Endodermal cell (in vitro differentiated cells): ENCODE data around the gene POLR1B. TPM values are rescaled to one million over a fixed set of nuclear protein-coding genes. Genes with fewer than 3 reads are reported as not detected.
A peak's percentile ranks its signal among the peaks of the same experiment; 100 is the strongest.
"Not testable (repeated sequence)": the region's sequence is repeated elsewhere in the genome, so short reads cannot be mapped to it uniquely, and the experiment has no call there.

ENCODE experiments used
- DNase-seq: peaks from one replicate; pipeline ENCODE4 v3.0.0-alpha.2; 2017
- H3K27ac ChIP-seq: 2 replicates; pipeline ENCODE4 v1.5.1; 2013; ENCODE audit warnings: mild to moderate bottlenecking, low read depth, low read length, moderate library complexity
- H3K27me3 ChIP-seq: 2 replicates; pipeline ENCODE4 v1.6.1; 2013; ENCODE audit warnings: mild to moderate bottlenecking, low read length, moderate library complexity; ENCODE audit not compliant: insufficient read depth, control insufficient read depth, poor library complexity, severe bottlenecking
- H3K36me3 ChIP-seq: 2 replicates; pipeline ENCODE4 v1.7.0; 2013; ENCODE audit warnings: mild to moderate bottlenecking, low read length, moderate library complexity; ENCODE audit not compliant: control insufficient read depth, insufficient read depth
- H3K4me1 ChIP-seq: one replicate; pipeline ENCODE4 v1.7.0; 2013; ENCODE audit warnings: low read length; ENCODE audit not compliant: control insufficient read depth, insufficient read depth
- H3K4me3 ChIP-seq: 2 replicates; pipeline ENCODE4 v1.5.1; 2013; ENCODE audit warnings: mild to moderate bottlenecking, low read length, moderate library complexity
- H3K9ac ChIP-seq: 2 replicates; pipeline ENCODE4 v1.6.1; 2013; ENCODE audit warnings: mild to moderate bottlenecking, low read length, moderate library complexity; ENCODE audit not compliant: poor library complexity, severe bottlenecking; ENCODE audit errors: extremely low read depth
- H3K9me3 ChIP-seq: 2 replicates; pipeline ENCODE4 v1.6.1; 2013; ENCODE audit warnings: mild to moderate bottlenecking, low read length, moderate library complexity; ENCODE audit not compliant: control insufficient read depth
- H3K27ac Mint-ChIP-seq: 2 replicates; pipeline ENCODE4 v1.8.0; 2020; ENCODE audit warnings: mixed read lengths
- H3K27me3 Mint-ChIP-seq: 2 replicates; pipeline ENCODE4 v1.8.0; 2021; ENCODE audit warnings: mild to moderate bottlenecking, mixed read lengths; ENCODE audit not compliant: insufficient read depth
- H3K36me3 Mint-ChIP-seq: 2 replicates; pipeline ENCODE4 v1.8.0; 2020; ENCODE audit warnings: low read depth, mixed read lengths
- H3K4me1 Mint-ChIP-seq: 2 replicates; pipeline ENCODE4 v1.8.0; 2020; ENCODE audit warnings: mixed read lengths
- H3K4me3 Mint-ChIP-seq: 2 replicates; pipeline ENCODE4 v1.8.0; 2020; ENCODE audit warnings: mild to moderate bottlenecking, moderate library complexity, mixed read lengths
- H3K9me3 Mint-ChIP-seq: 2 replicates; pipeline ENCODE4 v1.8.0; 2020; ENCODE audit warnings: mild to moderate bottlenecking, mixed read lengths
- WGBS, 2 experiments: methylation state at CpG; one replicate each; pipeline versions ENCODE4 v1.1.5 to v1.1.7; 2013; ENCODE audit warnings: missing lambda C conversion rate in 2 of 2, mixed read lengths in 1 of 2; ENCODE audit not compliant: insufficient coverage in 1 of 2, insufficient read length in 1 of 2; 5-methylcytosine and 5-hydroxymethylcytosine counted together
- total RNA-seq, 2 donors: library from RNA; stranded (reverse); fragmentation: NEBNext Ultra II Directional in 1 of 2; extraction: Animal tissue kit (Norgen Biotek cat#: 25700) in 1 of 2; gene quantifications; 2 replicates in 1 of 2; 3 replicates in 1 of 2; pipeline ENCODE4 v1.2.1, GENCODE V29; 2021
- TF ChIP-seq, protein P1 (sequence below): fragments of 200-600 bp; sonication (generic); conservative IDR thresholded peaks from 2 replicates; pipeline ENCODE4 v1.5.0; 2021; ENCODE audit warnings: antibody characterized with exemption, mild to moderate bottlenecking

POLR1B gene
- total RNA-seq, 2 donors from 2014 or later, result 25.6 to 31.9 TPM

DNA sequence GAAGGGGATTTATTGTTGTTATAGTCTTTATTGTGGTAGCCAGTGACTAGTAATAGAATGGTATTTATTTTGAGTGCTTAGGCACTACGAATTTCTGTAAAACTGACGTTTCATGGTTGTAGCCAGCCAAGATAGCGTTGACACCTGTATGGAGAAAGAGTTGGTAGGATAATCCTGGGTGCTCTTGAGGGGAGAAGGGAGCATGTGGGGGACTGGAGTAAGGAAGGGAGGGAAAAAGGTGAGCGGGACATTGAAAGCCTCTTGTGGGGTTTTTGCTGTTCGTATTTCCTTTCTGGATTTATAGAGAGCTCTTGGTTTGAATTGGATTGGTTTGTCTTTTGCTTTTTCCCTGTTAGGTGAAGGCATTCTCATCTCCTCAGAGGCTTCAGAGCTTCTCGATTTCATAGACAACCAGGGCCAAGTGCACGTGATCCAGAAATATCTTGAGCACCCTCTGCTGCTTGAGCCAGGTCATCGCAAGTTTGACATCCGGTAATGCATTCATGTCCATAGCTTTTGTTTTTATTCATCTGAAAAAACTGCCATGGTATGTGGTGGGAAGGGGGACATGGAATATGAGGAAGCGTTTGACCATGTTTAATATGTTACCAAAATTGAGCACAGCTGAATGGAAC lies 41.3 kb upstream of the POLR1B start:
- not testable (repeated sequence) for H3K4me3 Mint-ChIP-seq, DNase-seq

DNA sequence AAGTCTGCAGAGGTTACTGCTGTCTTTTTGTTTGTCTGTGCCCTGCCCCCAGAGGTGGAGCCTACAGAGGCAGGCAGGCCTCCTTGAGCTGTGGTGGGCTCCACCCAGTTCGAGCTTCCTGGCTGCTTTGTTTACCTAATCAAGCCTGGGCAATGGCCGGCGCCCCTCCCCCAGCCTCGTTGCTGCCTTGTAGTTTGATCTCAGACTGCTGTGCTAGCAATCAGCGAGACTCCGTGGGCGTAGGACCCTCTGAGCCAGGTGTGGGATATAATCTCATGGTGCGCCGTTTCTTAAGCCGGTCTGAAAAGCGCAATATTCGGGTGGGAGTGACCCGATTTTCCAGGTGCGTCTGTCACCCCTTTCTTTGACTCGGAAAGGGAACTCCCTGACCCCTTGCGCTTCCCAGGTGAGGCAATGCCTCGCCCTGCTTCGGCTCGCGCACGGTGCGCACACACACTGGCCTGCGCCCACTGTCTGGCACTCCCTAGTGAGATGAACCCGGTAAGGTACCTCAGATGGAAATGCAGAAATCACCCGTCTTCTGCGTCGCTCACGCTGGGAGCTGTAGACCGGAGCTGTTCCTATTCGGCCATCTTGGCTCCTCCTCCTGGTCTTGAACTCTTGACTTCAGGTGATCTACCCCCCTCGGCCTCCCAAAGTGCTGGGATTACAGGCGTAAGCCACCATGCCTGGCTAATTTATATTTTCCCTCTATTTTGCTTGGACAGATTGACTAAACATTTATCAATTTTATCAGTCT lies 32.8 kb upstream of the POLR1B start:
- H3K9me3 Mint-ChIP-seq, result peaks cover 15% of the 10 kb centered on the region
- 77 to 92% methylated on average over 11 to 24 of the region's 32 CpGs for WGBS, 2 experiments
- not testable (repeated sequence) for H3K27ac ChIP-seq

More for the DNA sequence above, 41.3 kb upstream of the POLR1B start:
- not testable (repeated sequence) for H3K4me1 Mint-ChIP-seq, H3K27ac Mint-ChIP-seq, H3K4me1 ChIP-seq, H3K9me3 Mint-ChIP-seq, H3K27me3 ChIP-seq, H3K4me3 ChIP-seq, H3K9ac ChIP-seq, H3K27me3 Mint-ChIP-seq, H3K27ac ChIP-seq
- WGBS, 2 experiments, result 44 to 90% methylated on average over 2 to 7 of the region's 10 CpGs
- peaks cover 19% of the 10 kb centered on the region for H3K36me3 ChIP-seq
- H3K36me3 Mint-ChIP-seq, result peaks cover 30% of the 10 kb centered on the region
- H3K9me3 ChIP-seq, result peaks cover 12% of the 10 kb centered on the region
- TF ChIP-seq, protein P1, sequence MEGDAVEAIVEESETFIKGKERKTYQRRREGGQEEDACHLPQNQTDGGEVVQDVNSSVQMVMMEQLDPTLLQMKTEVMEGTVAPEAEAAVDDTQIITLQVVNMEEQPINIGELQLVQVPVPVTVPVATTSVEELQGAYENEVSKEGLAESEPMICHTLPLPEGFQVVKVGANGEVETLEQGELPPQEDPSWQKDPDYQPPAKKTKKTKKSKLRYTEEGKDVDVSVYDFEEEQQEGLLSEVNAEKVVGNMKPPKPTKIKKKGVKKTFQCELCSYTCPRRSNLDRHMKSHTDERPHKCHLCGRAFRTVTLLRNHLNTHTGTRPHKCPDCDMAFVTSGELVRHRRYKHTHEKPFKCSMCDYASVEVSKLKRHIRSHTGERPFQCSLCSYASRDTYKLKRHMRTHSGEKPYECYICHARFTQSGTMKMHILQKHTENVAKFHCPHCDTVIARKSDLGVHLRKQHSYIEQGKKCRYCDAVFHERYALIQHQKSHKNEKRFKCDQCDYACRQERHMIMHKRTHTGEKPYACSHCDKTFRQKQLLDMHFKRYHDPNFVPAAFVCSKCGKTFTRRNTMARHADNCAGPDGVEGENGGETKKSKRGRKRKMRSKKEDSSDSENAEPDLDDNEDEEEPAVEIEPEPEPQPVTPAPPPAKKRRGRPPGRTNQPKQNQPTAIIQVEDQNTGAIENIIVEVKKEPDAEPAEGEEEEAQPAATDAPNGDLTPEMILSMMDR, result peak; percentile 44

DNA sequence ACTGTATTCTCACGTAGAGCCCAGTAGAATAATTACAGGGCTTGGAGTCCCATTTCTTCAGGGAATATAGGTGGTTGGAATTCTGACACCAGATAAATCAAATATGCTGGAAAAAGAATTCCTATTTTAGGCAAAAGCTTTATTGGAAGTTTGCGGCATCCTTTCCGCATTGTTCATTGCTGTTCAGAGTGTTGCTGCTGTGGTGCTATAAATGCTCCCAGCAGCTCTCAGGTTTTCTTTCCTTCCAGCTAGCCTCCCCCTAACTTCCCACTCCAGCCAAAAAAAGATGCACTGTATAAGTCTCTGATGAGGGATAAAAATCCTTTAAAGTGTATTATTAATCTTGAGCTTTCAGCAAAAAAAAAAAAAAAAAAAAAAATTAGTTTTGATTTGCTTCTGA lies 25.5 kb upstream of the POLR1B start:
- Histone ChIP-seq H3K9ac (no peak overlapping the region), H3K36me3 (peaks cover 73% of the 10 kb centered on the region), H3K27ac (no peak overlapping the region), H3K27me3 (no peaks in the 10 kb centered on the region), H3K4me3 (no peak overlapping the region), H3K4me1 (no peaks in the 10 kb centered on the region), H3K9me3 (peaks cover 33% of the 10 kb centered on the region)
- no peaks in the 10 kb centered on the region for H3K4me1 Mint-ChIP-seq
- WGBS, 2 experiments, result 99% methylated on average over 3 of the region's 3 CpGs; no CpG with 5 or more reads in 1 of the 2 experiments
- H3K4me3 Mint-ChIP-seq, result no peak overlapping the region
- H3K36me3 Mint-ChIP-seq, result peaks cover 70% of the 10 kb centered on the region
- no peaks in the 10 kb centered on the region for H3K27me3 Mint-ChIP-seq
- H3K27ac Mint-ChIP-seq, result no peak overlapping the region
- H3K9me3 Mint-ChIP-seq, result peaks cover 21% of the 10 kb centered on the region
- TF ChIP-seq, protein P1, result no peak
- DNase-seq, result no peak

More for the DNA sequence above, 32.8 kb upstream of the POLR1B start:
- peaks cover 19% of the 10 kb centered on the region for H3K9me3 ChIP-seq
- peaks cover 34% of the 10 kb centered on the region for H3K36me3 ChIP-seq
- H3K9ac ChIP-seq, H3K4me3 ChIP-seq, H3K4me1 Mint-ChIP-seq, DNase-seq, H3K4me1 ChIP-seq, H3K27me3 ChIP-seq, H3K27me3 Mint-ChIP-seq, H3K4me3 Mint-ChIP-seq: not testable (repeated sequence)
- Mint-ChIP-seq H3K27ac (peak overlapping the region; percentile 39), H3K36me3 (peaks cover 38% of the 10 kb centered on the region)
